ENCODE data around the gene MINAR1. TPM values are rescaled to one million over a fixed set of nuclear protein-coding genes. Genes with fewer than 3 reads are reported as not detected.

MINAR1 gene
- total RNA-seq, 2 experiments from 2014 or later = 1.8 to 2.0 TPM

DNA sequence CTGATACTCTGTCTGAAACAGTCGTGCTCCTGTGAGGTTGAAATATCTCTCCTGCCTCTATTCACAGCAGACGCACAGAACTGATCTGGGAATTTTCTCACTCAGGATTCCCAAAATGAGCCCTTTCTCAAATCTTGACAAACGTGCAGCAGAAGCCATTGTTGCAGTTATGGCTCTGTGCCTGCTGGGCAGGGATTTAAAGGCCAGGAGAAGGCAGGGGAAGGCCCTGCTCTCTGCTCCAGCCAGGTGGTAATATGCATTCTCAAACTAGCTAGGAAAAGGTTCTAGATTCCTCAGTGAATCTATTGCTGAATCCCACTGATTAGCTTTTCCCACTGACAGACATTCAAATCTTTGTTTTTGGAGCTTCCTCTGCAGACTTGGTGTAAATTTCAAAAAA is 2.2 kb downstream of the MINAR1 start:
- no peak overlapping the region for H3K4me2 ChIP-seq (ENCODE audit: low read length)
- H3K9me3 ChIP-seq (ENCODE audit: low read length) = no peaks in the 10 kb centered on the region
- intact Hi-C loops (cut with micrococcal nuclease; ENCODE audit: unreplicated experiment) = no loop called here
- no peaks in the 10 kb centered on the region for H4K20me1 ChIP-seq (ENCODE audit: insufficient read depth, low read length)
- no peaks in the 10 kb centered on the region for H3K9me2 ChIP-seq (ENCODE audit: insufficient read depth, low read length)
- CTCF ChIA-PET (ENCODE audit: unreplicated experiment) = no interaction called here
- H3K4me1 ChIP-seq (ENCODE audit: insufficient read depth, low read length, poor library complexity, severe bottlenecking) = no peaks in the 10 kb centered on the region
- TF ChIP-seq, protein P1, sequence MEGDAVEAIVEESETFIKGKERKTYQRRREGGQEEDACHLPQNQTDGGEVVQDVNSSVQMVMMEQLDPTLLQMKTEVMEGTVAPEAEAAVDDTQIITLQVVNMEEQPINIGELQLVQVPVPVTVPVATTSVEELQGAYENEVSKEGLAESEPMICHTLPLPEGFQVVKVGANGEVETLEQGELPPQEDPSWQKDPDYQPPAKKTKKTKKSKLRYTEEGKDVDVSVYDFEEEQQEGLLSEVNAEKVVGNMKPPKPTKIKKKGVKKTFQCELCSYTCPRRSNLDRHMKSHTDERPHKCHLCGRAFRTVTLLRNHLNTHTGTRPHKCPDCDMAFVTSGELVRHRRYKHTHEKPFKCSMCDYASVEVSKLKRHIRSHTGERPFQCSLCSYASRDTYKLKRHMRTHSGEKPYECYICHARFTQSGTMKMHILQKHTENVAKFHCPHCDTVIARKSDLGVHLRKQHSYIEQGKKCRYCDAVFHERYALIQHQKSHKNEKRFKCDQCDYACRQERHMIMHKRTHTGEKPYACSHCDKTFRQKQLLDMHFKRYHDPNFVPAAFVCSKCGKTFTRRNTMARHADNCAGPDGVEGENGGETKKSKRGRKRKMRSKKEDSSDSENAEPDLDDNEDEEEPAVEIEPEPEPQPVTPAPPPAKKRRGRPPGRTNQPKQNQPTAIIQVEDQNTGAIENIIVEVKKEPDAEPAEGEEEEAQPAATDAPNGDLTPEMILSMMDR (conservative IDR thresholded peaks at IDR 0.05; ENCODE audit: low read length) = no peak
- TF ChIP-seq EZH2phosphoT487 (IDR thresholded peaks at IDR 0.05; ENCODE audit: borderline replicate concordance, low read depth, low read length) = no peak
- DNase-seq (ENCODE audit: low spot score) = no peak
- POLR2A ChIA-PET = interaction anchor here (0.5 kb wide), 1 partner anchor 48 kb away, joined by 3 read pairs; no protein-coding TSS in a partner anchor
- BruUV-seq (replicated peaks) = no TSS peak
- no peaks in the 10 kb centered on the region for H3K79me2 ChIP-seq (ENCODE audit: insufficient read depth, low read depth, low read length)
- H3K27ac ChIP-seq (ENCODE audit: low read depth, low read length, poor library complexity, severe bottlenecking) = no peak overlapping the region
- H3K4me3 ChIP-seq (ENCODE audit: low read depth, low read length, poor library complexity, severe bottlenecking) = no peak overlapping the region
- no peaks in the 10 kb centered on the region for H3K36me3 ChIP-seq (ENCODE audit: insufficient read depth, low read length)
- H2AFZ ChIP-seq (ENCODE audit: low read length) = no peak overlapping the region

DNA sequence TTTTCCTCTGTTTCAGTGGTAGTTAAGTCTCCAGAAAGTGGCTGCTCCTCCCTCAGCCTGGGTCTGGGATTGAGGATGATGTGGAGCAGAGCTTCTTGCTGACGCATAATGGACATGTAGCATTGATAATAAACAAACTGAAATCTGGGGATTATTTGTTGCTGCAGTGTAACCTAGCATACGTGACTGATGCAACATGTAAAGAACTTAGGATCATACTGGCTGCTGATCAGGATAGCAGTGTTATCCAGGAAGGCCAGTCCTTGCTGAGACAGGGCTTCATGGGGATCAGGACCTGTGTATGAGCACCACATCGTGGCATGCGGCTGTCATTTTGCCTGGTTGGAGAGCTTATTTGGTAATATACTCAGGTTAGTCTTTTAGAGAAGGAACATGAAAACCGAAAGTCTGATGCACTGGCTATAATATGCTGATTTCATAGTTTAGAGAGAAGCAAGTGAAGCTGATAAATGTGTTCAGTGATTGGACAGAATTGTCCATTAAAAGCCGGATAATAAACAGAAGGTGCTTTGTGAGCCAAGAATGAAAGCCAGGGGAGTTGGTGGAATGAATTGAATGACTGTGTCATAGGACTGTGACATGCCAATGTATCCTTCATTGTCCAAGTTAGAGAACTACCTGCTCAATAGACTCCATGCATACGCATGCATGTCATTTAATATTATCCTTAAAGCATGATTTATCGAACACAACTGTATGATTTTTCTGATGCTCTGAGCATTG is 4.1 kb downstream of the MINAR1 start:
- Histone ChIP-seq H4K20me1 (ENCODE audit: insufficient read depth, low read length) (no peaks in the 10 kb centered on the region), H3K36me3 (ENCODE audit: insufficient read depth, low read length) (no peaks in the 10 kb centered on the region), H3K27ac (ENCODE audit: low read depth, low read length, poor library complexity, severe bottlenecking) (no peak overlapping the region), H3K4me1 (ENCODE audit: insufficient read depth, low read length, poor library complexity, severe bottlenecking) (no peaks in the 10 kb centered on the region), H3K4me3 (ENCODE audit: low read depth, low read length, poor library complexity, severe bottlenecking) (no peak overlapping the region), H2AFZ (ENCODE audit: low read length) (no peak overlapping the region), H3K4me2 (ENCODE audit: low read length) (no peak overlapping the region), H3K9me2 (ENCODE audit: insufficient read depth, low read length) (no peaks in the 10 kb centered on the region), H3K79me2 (ENCODE audit: insufficient read depth, low read depth, low read length) (no peaks in the 10 kb centered on the region), H3K9me3 (ENCODE audit: low read length) (no peaks in the 10 kb centered on the region)
- DNase-seq (ENCODE audit: low spot score) = no peak
- ChIA-PET POLR2A (no interaction called here), CTCF (ENCODE audit: unreplicated experiment) (no interaction called here)
- intact Hi-C loops (cut with micrococcal nuclease; ENCODE audit: unreplicated experiment) = no loop called here
- no TSS peak for BruUV-seq (replicated peaks)
- TF ChIP-seq EZH2phosphoT487 (IDR thresholded peaks at IDR 0.05; ENCODE audit: borderline replicate concordance, low read depth, low read length) = no peak
- TF ChIP-seq, protein P1 (conservative IDR thresholded peaks at IDR 0.05; ENCODE audit: low read length) = no peak

DNA sequence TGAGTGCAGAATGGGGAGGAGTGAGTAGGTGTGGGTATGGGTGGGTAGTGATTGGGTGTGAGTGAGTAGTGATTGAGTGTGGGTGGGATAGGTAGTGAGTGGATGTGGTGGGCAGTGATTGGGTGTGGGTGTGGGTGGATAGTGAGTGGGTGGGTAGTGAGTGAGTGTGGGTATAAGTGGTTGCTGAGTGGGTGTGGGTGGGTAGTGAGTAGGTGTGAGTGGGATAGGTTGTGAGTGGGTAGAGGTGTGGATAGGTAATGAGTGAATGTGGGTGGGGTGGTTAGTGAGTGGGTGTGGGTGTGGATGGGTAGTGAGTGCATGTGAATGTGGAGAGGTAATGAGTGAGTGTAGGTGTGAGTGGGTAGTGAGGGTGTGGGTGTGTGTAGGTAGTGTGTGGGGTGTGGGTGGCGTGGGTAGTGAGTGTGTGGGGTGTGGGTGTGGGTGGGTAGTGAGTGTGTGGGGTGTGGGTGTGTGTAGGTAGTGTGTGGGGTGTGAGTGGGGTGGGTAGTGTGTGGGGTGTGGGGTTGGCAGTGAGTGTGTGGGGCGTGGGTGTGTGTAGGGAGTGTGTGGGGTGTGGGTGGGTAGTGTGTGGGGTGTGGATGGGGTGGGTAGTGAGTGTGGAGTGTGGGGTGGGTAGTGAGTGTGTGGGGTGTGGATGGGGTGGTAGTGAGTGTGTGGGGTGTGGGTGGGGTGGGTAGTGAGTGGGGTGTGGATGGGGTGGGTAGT is 5.3 kb downstream of the MINAR1 start:
- H3K4me3 ChIP-seq (ENCODE audit: low read depth, low read length, poor library complexity, severe bottlenecking) = no peak overlapping the region
- no peaks in the 10 kb centered on the region for H3K4me1 ChIP-seq (ENCODE audit: insufficient read depth, low read length, poor library complexity, severe bottlenecking)
- CTCF ChIA-PET (ENCODE audit: unreplicated experiment) = no interaction called here
- H3K4me2 ChIP-seq (ENCODE audit: low read length) = no peak overlapping the region
- no TSS peak for BruUV-seq (replicated peaks)
- no peaks in the 10 kb centered on the region for H3K9me2 ChIP-seq (ENCODE audit: insufficient read depth, low read length)
- TF ChIP-seq EZH2phosphoT487 (IDR thresholded peaks at IDR 0.05; ENCODE audit: borderline replicate concordance, low read depth, low read length) = no peak
- TF ChIP-seq, protein P1 (conservative IDR thresholded peaks at IDR 0.05; ENCODE audit: low read length) = no peak
- no peaks in the 10 kb centered on the region for H4K20me1 ChIP-seq (ENCODE audit: insufficient read depth, low read length)
- no peak overlapping the region for H2AFZ ChIP-seq (ENCODE audit: low read length)
- no peak overlapping the region for H3K27ac ChIP-seq (ENCODE audit: low read depth, low read length, poor library complexity, severe bottlenecking)
- intact Hi-C loops (cut with micrococcal nuclease; ENCODE audit: unreplicated experiment) = no loop called here
- H3K9me3 ChIP-seq (ENCODE audit: low read length) = no peaks in the 10 kb centered on the region
- H3K79me2 ChIP-seq (ENCODE audit: insufficient read depth, low read depth, low read length) = no peaks in the 10 kb centered on the region
- POLR2A ChIA-PET = no interaction called here
- no peaks in the 10 kb centered on the region for H3K36me3 ChIP-seq (ENCODE audit: insufficient read depth, low read length)
- DNase-seq (ENCODE audit: low spot score) = no peak

All from OCI-LY7 (cell line).